ENCODE data around the gene MRPS18A. TPM values are rescaled to one million over a fixed set of nuclear protein-coding genes. Genes with fewer than 3 reads are reported as not detected.

Gene MRPS18A
- total RNA-seq, 4 donors from 2014 or later: 42.5 to 56.2 (median 50.9) TPM

- no peak for DNase-seq (ENCODE audit: low spot score in 2 of 2)
- H3K4me3 ChIP-seq (ENCODE audit: low read depth, poor library complexity, severe bottlenecking): no peak overlapping the region
- 83 to 91% methylated on average over 7 of the region's 7 CpGs for WGBS, 2 donors
- intact Hi-C loops (cut with DNase I; ENCODE audit: low total_unique reads): loop anchor here (5.0 kb wide), 1 partner anchor 43 kb away; no protein-coding TSS in a partner anchor
- TF ChIP-seq, protein P1, sequence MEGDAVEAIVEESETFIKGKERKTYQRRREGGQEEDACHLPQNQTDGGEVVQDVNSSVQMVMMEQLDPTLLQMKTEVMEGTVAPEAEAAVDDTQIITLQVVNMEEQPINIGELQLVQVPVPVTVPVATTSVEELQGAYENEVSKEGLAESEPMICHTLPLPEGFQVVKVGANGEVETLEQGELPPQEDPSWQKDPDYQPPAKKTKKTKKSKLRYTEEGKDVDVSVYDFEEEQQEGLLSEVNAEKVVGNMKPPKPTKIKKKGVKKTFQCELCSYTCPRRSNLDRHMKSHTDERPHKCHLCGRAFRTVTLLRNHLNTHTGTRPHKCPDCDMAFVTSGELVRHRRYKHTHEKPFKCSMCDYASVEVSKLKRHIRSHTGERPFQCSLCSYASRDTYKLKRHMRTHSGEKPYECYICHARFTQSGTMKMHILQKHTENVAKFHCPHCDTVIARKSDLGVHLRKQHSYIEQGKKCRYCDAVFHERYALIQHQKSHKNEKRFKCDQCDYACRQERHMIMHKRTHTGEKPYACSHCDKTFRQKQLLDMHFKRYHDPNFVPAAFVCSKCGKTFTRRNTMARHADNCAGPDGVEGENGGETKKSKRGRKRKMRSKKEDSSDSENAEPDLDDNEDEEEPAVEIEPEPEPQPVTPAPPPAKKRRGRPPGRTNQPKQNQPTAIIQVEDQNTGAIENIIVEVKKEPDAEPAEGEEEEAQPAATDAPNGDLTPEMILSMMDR (IDR thresholded peaks at IDR 0.05): no peak
- no peak for TF ChIP-seq POLR2A (IDR thresholded peaks at IDR 0.05)
These were observed 31.9 kb upstream of the MRPS18A start for GRCh38 chr6:43719511-43719910.

DNA sequence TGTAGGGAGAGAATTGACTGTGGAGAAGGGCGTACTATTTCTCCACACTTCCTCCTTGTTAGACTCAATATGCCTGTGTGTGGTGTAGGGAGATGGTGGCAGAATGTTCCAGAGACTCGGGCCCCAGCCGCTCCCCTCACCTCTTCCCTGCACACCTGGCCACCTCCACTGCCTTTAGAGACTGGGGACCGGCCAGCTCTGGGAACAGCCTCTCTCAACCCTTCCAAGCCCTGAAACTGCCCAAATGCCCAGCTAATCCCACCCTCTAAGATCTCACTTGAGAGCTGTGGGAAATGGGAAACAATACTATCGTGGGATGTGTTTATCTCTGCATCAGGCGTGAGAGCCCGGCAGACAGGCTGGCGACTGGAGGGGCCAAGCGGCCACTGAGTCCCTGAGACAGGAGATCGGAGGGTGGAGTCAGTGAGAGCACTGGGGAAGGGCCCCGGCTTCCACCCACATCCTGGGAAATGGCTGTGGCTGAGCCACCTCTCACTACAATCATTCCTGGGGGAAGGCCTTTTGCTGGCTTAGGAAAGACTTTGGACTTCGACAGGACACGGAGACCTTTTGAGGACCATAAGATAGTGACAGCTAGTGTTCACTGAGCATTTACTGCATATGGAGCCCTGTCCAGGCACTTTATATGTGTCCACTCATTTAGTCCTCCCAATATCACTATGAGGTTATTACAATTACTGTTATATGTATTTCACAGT lies 31.0 kb upstream of the MRPS18A start:
- no peak overlapping the region for H3K4me3 ChIP-seq (ENCODE audit: low read depth, poor library complexity, severe bottlenecking)
- 93 to 94% methylated on average over 13 of the region's 13 CpGs for WGBS, 2 donors
- TF ChIP-seq, protein P1 (IDR thresholded peaks at IDR 0.05): no peak
- no peak for TF ChIP-seq POLR2A (IDR thresholded peaks at IDR 0.05)
- no peak for DNase-seq (ENCODE audit: low spot score in 2 of 2)
- intact Hi-C loops (cut with DNase I; ENCODE audit: low total_unique reads): loop anchor here (5.0 kb wide), 1 partner anchor 44 kb away; no protein-coding TSS in a partner anchor

GRCh38 chr6:43717822-43718221 lies 30.2 kb upstream of the MRPS18A start:
- TF ChIP-seq POLR2A (IDR thresholded peaks at IDR 0.05): no peak
- TF ChIP-seq, protein P1 (IDR thresholded peaks at IDR 0.05): no peak
- intact Hi-C loops (cut with DNase I; ENCODE audit: low total_unique reads): loop anchor here (5.0 kb wide), 1 partner anchor 44 kb away; no protein-coding TSS in a partner anchor
- no peak for DNase-seq (ENCODE audit: low spot score in 2 of 2)
- H3K4me3 ChIP-seq (ENCODE audit: low read depth, poor library complexity, severe bottlenecking): no peak overlapping the region
- 60 to 82% methylated on average over 12 of the region's 12 CpGs for WGBS, 2 donors

DNA sequence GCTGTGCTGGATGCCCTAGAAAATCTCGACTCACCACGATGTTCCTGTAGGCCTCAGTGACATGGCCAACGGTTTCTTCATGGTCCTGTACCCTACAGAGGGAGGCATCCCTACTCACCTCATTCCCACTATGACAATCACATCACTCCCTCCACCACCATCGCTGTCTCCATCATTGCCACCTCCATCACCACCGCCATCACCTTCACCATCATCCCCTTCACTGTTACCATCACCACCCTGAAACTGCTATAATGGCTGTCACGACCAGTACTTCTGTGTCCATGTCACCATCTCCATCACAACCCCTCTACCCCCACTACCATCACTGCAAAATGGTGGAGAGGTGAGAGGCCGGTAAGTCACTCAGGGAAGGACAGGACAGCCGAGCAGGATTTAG lies 29.8 kb upstream of the MRPS18A start:
- no peak overlapping the region for H3K4me3 ChIP-seq (ENCODE audit: low read depth, poor library complexity, severe bottlenecking)
- 90 to 92% methylated on average over 8 of the region's 8 CpGs for WGBS, 2 donors
- intact Hi-C loops (cut with DNase I; ENCODE audit: low total_unique reads): loop anchor here (5.0 kb wide), 1 partner anchor 45 kb away; no protein-coding TSS in a partner anchor
- no peak for DNase-seq (ENCODE audit: low spot score in 2 of 2)
- TF ChIP-seq POLR2A (IDR thresholded peaks at IDR 0.05): no peak
- TF ChIP-seq, protein P1 (IDR thresholded peaks at IDR 0.05): no peak

DNA sequence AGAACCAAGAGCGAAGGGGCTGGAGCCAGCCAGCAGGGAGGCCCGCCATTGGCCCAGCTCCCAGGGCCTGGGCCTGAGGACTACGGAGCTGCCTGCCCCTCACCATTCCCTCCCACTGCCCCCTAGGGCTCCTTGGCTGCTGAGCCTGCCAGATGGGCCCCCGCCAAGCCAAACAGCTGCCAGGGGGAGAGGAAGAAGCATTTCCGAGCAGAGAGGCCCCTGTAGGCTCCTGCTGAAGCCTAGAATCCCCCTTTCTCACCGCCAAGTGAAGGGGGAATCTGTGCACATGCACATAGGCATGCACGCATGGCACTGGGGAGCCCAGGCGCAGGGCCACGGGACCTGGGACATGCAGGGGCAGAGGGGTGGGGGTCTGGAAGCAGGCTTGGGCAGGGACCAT lies 28.5 kb upstream of the MRPS18A start:
- H3K4me3 ChIP-seq (ENCODE audit: low read depth, poor library complexity, severe bottlenecking): no peak overlapping the region
- intact Hi-C loops (cut with DNase I; ENCODE audit: low total_unique reads): loop anchor here (5.0 kb wide), 1 partner anchor 46 kb away; no protein-coding TSS in a partner anchor
- 39 to 52% methylated on average over 8 to 9 of the region's 9 CpGs for WGBS, 2 donors
- DNase-seq (ENCODE audit: low spot score in 2 of 2): no peak
- TF ChIP-seq, protein P1 (IDR thresholded peaks at IDR 0.05): no peak

Measured in lower leg skin (tissue), 4 donors.